MM.1S (cell line): Measurements from ENCODE around the gene PRODH2.

Source experiments
- DNase-seq: peaks from one replicate; pipeline ENCODE4 v3.0.0-alpha.2; 2015
- H2AFZ ChIP-seq: fragments of 300-600 bp; sonication (generic); 2 replicates; pipeline ENCODE4 v1.6.0; 2016; ENCODE audit warnings: antibody characterized with exemption, low read length
- H3F3A ChIP-seq: fragments of 300-600 bp; sonication (generic); 2 replicates; pipeline ENCODE4 v1.6.1; 2016; ENCODE audit warnings: mild to moderate bottlenecking, antibody characterized with exemption, low read length, moderate library complexity, mixed read lengths; ENCODE audit not compliant: insufficient read depth
- H3K27ac ChIP-seq: fragments of 300-600 bp; sonication (generic); 2 replicates; pipeline ENCODE4 v1.5.1; 2016; ENCODE audit warnings: mild to moderate bottlenecking, low read length
- H3K27me3 ChIP-seq: fragments of 300-600 bp; sonication (generic); replicated peaks from 2 replicates; pipeline ENCODE4 v1.6.0; 2016; ENCODE audit warnings: low read length; ENCODE audit not compliant: insufficient read depth
- H3K36me3 ChIP-seq: fragments of 300-600 bp; sonication (generic); replicated peaks from 2 replicates; pipeline ENCODE4 v1.6.1; 2016; ENCODE audit warnings: mild to moderate bottlenecking, low read length, mixed read lengths; ENCODE audit not compliant: insufficient read depth
- H3K4me1 ChIP-seq: fragments of 300-600 bp; sonication (generic); 2 replicates; pipeline ENCODE4 v1.6.1; 2016; ENCODE audit warnings: low read length, mixed read lengths
- H3K4me2 ChIP-seq: fragments of 300-600 bp; sonication (generic); 2 replicates; pipeline ENCODE4 v1.6.0; 2016; ENCODE audit warnings: low read depth, low read length
- H3K4me3 ChIP-seq: fragments of 300-600 bp; sonication (generic); 2 replicates; pipeline ENCODE4 v1.5.1; 2016; ENCODE audit warnings: low read length, mixed read lengths
- H3K79me2 ChIP-seq: fragments of 300-600 bp; sonication (generic); 2 replicates; pipeline ENCODE4 v1.6.1; 2016; ENCODE audit warnings: mixed run types, low read length, mixed read lengths
- H3K9ac ChIP-seq: fragments of 300-600 bp; sonication (generic); 2 replicates; pipeline ENCODE4 v1.6.1; 2016; ENCODE audit warnings: low read length, mixed read lengths
- H3K9me2 ChIP-seq: fragments of 300-600 bp; sonication (generic); replicated peaks from 2 replicates; pipeline ENCODE4 v1.6.1; 2016; ENCODE audit warnings: mild to moderate bottlenecking, low read length, mixed read lengths; ENCODE audit not compliant: insufficient read depth
- H3K9me3 ChIP-seq: fragments of 300-600 bp; sonication (generic); replicated peaks from 2 replicates; pipeline ENCODE4 v1.6.1; 2016; ENCODE audit warnings: mild to moderate bottlenecking, low read length, mixed read lengths; ENCODE audit not compliant: insufficient read depth
- H4K20me1 ChIP-seq: fragments of 300-600 bp; sonication (generic); 2 replicates; pipeline ENCODE4 v1.6.1; 2016; ENCODE audit warnings: mild to moderate bottlenecking, low read length, moderate library complexity, mixed read lengths; ENCODE audit not compliant: insufficient read depth
- CTCF ChIP-seq: fragments of 300-600 bp; sonication (generic); IDR thresholded peaks from 2 replicates; pipeline ENCODE4 v1.5.1; 2016; ENCODE audit warnings: antibody characterized with exemption, low read length, mixed read lengths
- EZH2 ChIP-seq: fragments of 300-600 bp; sonication (generic); optimal IDR thresholded peaks from 2 replicates; pipeline ENCODE3; 2017; ENCODE audit warnings: low read depth, mild to moderate bottlenecking, antibody characterized with exemption, low read length, mixed read lengths
- EZH2phosphoT487 ChIP-seq: fragments of 300-600 bp; sonication (generic); IDR thresholded peaks from 2 replicates; pipeline ENCODE4 v1.6.1; 2018; ENCODE audit warnings: antibody characterized with exemption, low read length

The PRODH2 gene

GRCh38 chr19:35851213-35852028 is 38.8 kb upstream of the PRODH2 start:
- no peaks in the 10 kb centered on the region for H4K20me1 ChIP-seq
- H3K27ac ChIP-seq: no peak overlapping the region
- H3K4me3 ChIP-seq: no peak overlapping the region
- H3K9me3 ChIP-seq: no peaks in the 10 kb centered on the region
- no peak overlapping the region for H2AFZ ChIP-seq
- H3K9me2 ChIP-seq: no peaks in the 10 kb centered on the region
- no peak overlapping the region for H3K9ac ChIP-seq
- H3K79me2 ChIP-seq: no peaks in the 10 kb centered on the region
- DNase-seq: no peak
- no peaks in the 10 kb centered on the region for H3K36me3 ChIP-seq
- no peaks in the 10 kb centered on the region for H3K4me1 ChIP-seq
- no peak overlapping the region for H3K4me2 ChIP-seq
- H3K27me3 ChIP-seq: peaks cover 94% of the 10 kb centered on the region
- no peaks in the 10 kb centered on the region for H3F3A ChIP-seq
- TF ChIP-seq EZH2phosphoT487 (no peak), CTCF (no peak), EZH2 (no peak)

- Histone ChIP-seq H4K20me1 (no peaks in the 10 kb centered on the region), H3K9ac (no peak overlapping the region), H3K79me2 (no peaks in the 10 kb centered on the region), H3K4me2 (no peak overlapping the region), H3K27ac (no peak overlapping the region), H3F3A (no peaks in the 10 kb centered on the region), H3K27me3 (peaks cover 96% of the 10 kb centered on the region), H3K36me3 (no peaks in the 10 kb centered on the region), H3K4me3 (no peak overlapping the region), H3K9me3 (no peaks in the 10 kb centered on the region), H2AFZ (no peak overlapping the region), H3K4me1 (no peaks in the 10 kb centered on the region), H3K9me2 (no peaks in the 10 kb centered on the region)
- no peak for TF ChIP-seq EZH2
- no peak for TF ChIP-seq EZH2phosphoT487
- no peak for TF ChIP-seq CTCF
- no peak for DNase-seq
Measured at GRCh38 chr19:35848919-35849505, 36.4 kb upstream of the PRODH2 start.

- Histone ChIP-seq H3K27me3 (peaks cover 95% of the 10 kb centered on the region), H3K9me2 (no peaks in the 10 kb centered on the region), H3K4me2 (no peak overlapping the region), H2AFZ (no peak overlapping the region), H3K36me3 (no peaks in the 10 kb centered on the region), H3K27ac (no peak overlapping the region), H3K4me1 (no peaks in the 10 kb centered on the region), H3K79me2 (no peaks in the 10 kb centered on the region), H3K9ac (no peak overlapping the region), H3K9me3 (no peaks in the 10 kb centered on the region), H3F3A (no peaks in the 10 kb centered on the region), H4K20me1 (no peaks in the 10 kb centered on the region), H3K4me3 (no peak overlapping the region)
- TF ChIP-seq EZH2: no peak
- TF ChIP-seq EZH2phosphoT487: no peak
- TF ChIP-seq CTCF: no peak
- DNase-seq: no peak
Measured at GRCh38 chr19:35848486-35848885, 35.8 kb upstream of the PRODH2 start.
